Panc1 (cell line): ENCODE measurements around the gene ZNF578. TPM values are rescaled to one million over a fixed set of nuclear protein-coding genes. Genes with fewer than 3 reads are reported as not detected.
A peak's percentile ranks its signal among the peaks of the same experiment; 100 is the strongest.
"Not testable (repeated sequence)": the region's sequence is repeated elsewhere in the genome, so short reads cannot be mapped to it uniquely, and the experiment has no call there.

ENCODE experiments used
- ATAC-seq: fragments of 200-7000 bp; cut with Tn5 transposase; 2 replicates; pipeline ENCODE4 v1.9.1; 2020; ENCODE audit warnings: mild to moderate bottlenecking, moderate library complexity
- BruUV-seq: library from RNA; stranded (reverse); fragments of 400-500 nt; replicated peaks from 2 replicates; lab custom pipeline; 2021; lab: Mats Ljungman, UMichigan
- CTCF ChIA-PET: fragments of 300-600 bp; sonication (Branson Sonifier 250); formaldehyde crosslinking; loops from one replicate; lab custom pipeline; 2022; ENCODE audit warnings: antibody characterized with exemption; lab: Charles Lee
- POLR2A ChIA-PET: fragments of 300-600 bp; sonication (Branson Sonifier 250); formaldehyde crosslinking; loops from one replicate; lab custom pipeline; 2022; ENCODE audit warnings: antibody characterized with exemption; lab: Charles Lee
- DNase-seq: peaks from one replicate; pipeline ENCODE4 v3.0.0-alpha.2; 2010; ENCODE audit warnings: low read depth, low spot score
- H3K27ac ChIP-seq: 2 replicates; pipeline ENCODE4 v1.5.1; 2011; ENCODE audit warnings: mild to moderate bottlenecking, low read length, inconsistent platforms
- H3K27me3 ChIP-seq: fragments of 200-500 bp; sonication (Bioruptor generic); 2 replicates; pipeline ENCODE4 v1.6.0; 2014; ENCODE audit warnings: low read length, inconsistent platforms; ENCODE audit not compliant: control insufficient read depth, insufficient read depth
- H3K36me3 ChIP-seq: fragments of 200-500 bp; sonication (Bioruptor generic); 2 replicates; pipeline ENCODE4 v1.5.1; 2014; ENCODE audit warnings: inconsistent platforms, mild to moderate bottlenecking, low read length, moderate library complexity; ENCODE audit not compliant: control insufficient read depth, insufficient read depth
- H3K4me1 ChIP-seq: 2 replicates; pipeline ENCODE4 v1.5.1; 2011; ENCODE audit warnings: inconsistent platforms, mild to moderate bottlenecking, low read length, moderate library complexity; ENCODE audit not compliant: control insufficient read depth, insufficient read depth
- H3K4me3 ChIP-seq, 2 experiments: 2 replicates each; pipeline ENCODE4 v1.5.1; 2011 to 2012; ENCODE audit warnings: low read depth in 2 of 2, low read length in 2 of 2, mild to moderate bottlenecking in 2 of 2, inconsistent platforms in 1 of 2, moderate library complexity in 1 of 2
- H3K9me3 ChIP-seq: fragments of 200-500 bp; sonication (Bioruptor generic); 2 replicates; pipeline ENCODE4 v1.5.1; 2014; ENCODE audit warnings: low read depth, mild to moderate bottlenecking, inconsistent platforms, low read length, moderate library complexity; ENCODE audit not compliant: control insufficient read depth, insufficient read depth
- CTCF ChIP-seq: fragments of 450-650 bp; IDR thresholded peaks from 2 replicates; pipeline ENCODE4 v1.5.1; 2017; ENCODE audit warnings: mild to moderate bottlenecking
- POLR2AphosphoS5 ChIP-seq: IDR thresholded peaks from 2 replicates; pipeline ENCODE4 v1.6.1; 2012; ENCODE audit warnings: mild to moderate bottlenecking, low read depth, low read length, moderate library complexity
- REST ChIP-seq, 2 experiments: IDR thresholded peaks; 2 replicates each; pipeline ENCODE4 v1.6.1; 2011 to 2012; ENCODE audit warnings: low read depth in 2 of 2, control low read depth in 1 of 2, low read length in 1 of 2, mild to moderate bottlenecking in 1 of 2, moderate library complexity in 1 of 2; ENCODE audit not compliant: insufficient read depth in 1 of 2
- SIN3A ChIP-seq: IDR thresholded peaks from 2 replicates; pipeline ENCODE4 v1.6.1; 2012; ENCODE audit warnings: low read depth, mild to moderate bottlenecking, low read length, moderate library complexity, borderline replicate concordance; ENCODE audit not compliant: insufficient read depth
- TCF7L2 ChIP-seq: IDR thresholded peaks from 2 replicates; pipeline ENCODE4 v1.6.1; 2011; ENCODE audit warnings: mild to moderate bottlenecking, low read depth, low read length, inconsistent platforms
- in situ Hi-C: cut with HindIII; loops from 2 replicates; pipeline ENCODE4 v1.10.0; 2016; ENCODE audit warnings: low sequenced_read_pairs, low pct_unique_long_range_greater_than_20kb
- intact Hi-C: fragments of 100-400 bp; cut with micrococcal nuclease; formaldehyde crosslinking; loops from one replicate; pipeline ENCODE4 v1.10.0; 2022; ENCODE audit not compliant: unreplicated experiment
- total RNA-seq: library from RNA; stranded (reverse); gene quantifications from one replicate; pipeline ENCODE4 v1.2.1, GENCODE V29; 2021; ENCODE audit not compliant: unreplicated experiment

ZNF578 gene
- total RNA-seq, 1 experiment from 2014 or later, result not detected

GRCh38 chr19:52535771-52536447, 82.6 kb downstream of the ZNF578 start:
- no peaks in the 10 kb centered on the region for H3K4me1 ChIP-seq
- ChIA-PET POLR2A (no interaction called here), CTCF (no interaction called here)
- BruUV-seq, result no TSS peak
- H3K36me3 ChIP-seq, result no peaks in the 10 kb centered on the region
- peak overlapping the region in 1 of 2 experiments; percentile 12; a peak in 1 of 4 replicates for H3K4me3 ChIP-seq
- no peaks in the 10 kb centered on the region for H3K27me3 ChIP-seq
- intact Hi-C loops (no loop called here), in situ Hi-C loops (no loop called here)
- H3K27ac ChIP-seq, result no peak overlapping the region
- no peak for ATAC-seq
- no peak for TF ChIP-seq CTCF
- TF ChIP-seq POLR2AphosphoS5, result no peak
- TF ChIP-seq REST (IDR thresholded peaks at IDR 0.05; ENCODE audit: insufficient read depth in 1 of 2, low read depth in 2 of 2, low read length in 1 of 2), result no peak
- DNase-seq, result no peak
- no peaks in the 10 kb centered on the region for H3K9me3 ChIP-seq

GRCh38 chr19:52536448-52536800, 83.1 kb downstream of the ZNF578 start:
- in situ Hi-C loops (no loop called here), intact Hi-C loops (no loop called here)
- Histone ChIP-seq H3K27ac (no peak overlapping the region), H3K4me3 (peak overlapping the region in 1 of 2 experiments; percentile 12; a peak in 1 of 4 replicates), H3K36me3 (no peaks in the 10 kb centered on the region), H3K4me1 (no peaks in the 10 kb centered on the region), H3K27me3 (no peaks in the 10 kb centered on the region), H3K9me3 (no peaks in the 10 kb centered on the region)
- TF ChIP-seq TCF7L2 (no peak), SIN3A (no peak), REST (IDR thresholded peaks at IDR 0.05; ENCODE audit: insufficient read depth in 1 of 2, low read depth in 2 of 2, low read length in 1 of 2) (no peak), CTCF (no peak), POLR2AphosphoS5 (no peak)
- POLR2A ChIA-PET, result no interaction called here
- no TSS peak for BruUV-seq
- CTCF ChIA-PET, result no interaction called here
- DNase-seq, result no peak
- no peak for ATAC-seq

GRCh38 chr19:52538815-52539214, 85.5 kb downstream of the ZNF578 start:
- ATAC-seq, intact Hi-C loops, BruUV-seq, H3K27ac ChIP-seq, CTCF ChIA-PET, POLR2A ChIA-PET, DNase-seq, H3K4me1 ChIP-seq, H3K36me3 ChIP-seq, H3K27me3 ChIP-seq, H3K9me3 ChIP-seq, in situ Hi-C loops, H3K4me3 ChIP-seq: not testable (repeated sequence)
